Suprapubic skin (tissue), 3 donors: ENCODE data around the gene CNTN1.

Source experiments
- POLR2AphosphoS5 ChIP-seq, 3 donors: sonication (generic); formaldehyde crosslinking; IDR thresholded peaks; one replicate each; pipeline ENCODE4 v1.6.1; 2017; ENCODE audit warnings: antibody characterized with exemption in 3 of 3
- TF ChIP-seq, protein P1 (sequence below), 2 donors: fragments of 200-600 bp in 1 of 2; fragments of 450-650 bp in 1 of 2; sonication (generic) in 1 of 2; IDR thresholded peaks; one replicate each; pipeline ENCODE4 v1.5.1; 2016 to 2019; ENCODE audit warnings: antibody characterized with exemption in 2 of 2, mild to moderate bottlenecking in 1 of 2, moderate library complexity in 1 of 2

DNA sequence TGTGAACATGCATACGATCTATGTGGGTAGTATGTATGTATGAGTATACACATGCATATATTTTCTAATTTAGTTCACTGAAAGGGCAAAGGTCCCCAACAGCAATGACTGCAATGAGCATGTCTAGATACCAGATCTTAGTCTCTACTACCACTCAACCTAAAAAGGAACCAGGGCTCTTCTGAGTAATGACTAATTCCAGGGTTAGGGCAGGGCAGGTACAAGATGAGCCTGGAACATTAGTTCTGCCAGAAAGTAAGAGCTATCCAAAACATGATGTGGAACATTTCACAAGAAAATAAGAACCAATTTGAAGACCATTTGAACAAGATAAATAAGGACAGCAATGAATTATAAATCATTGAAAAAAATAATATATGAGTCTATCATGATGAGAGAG is 404.6 kb downstream of the CNTN1 start:
- TF ChIP-seq, protein P1, sequence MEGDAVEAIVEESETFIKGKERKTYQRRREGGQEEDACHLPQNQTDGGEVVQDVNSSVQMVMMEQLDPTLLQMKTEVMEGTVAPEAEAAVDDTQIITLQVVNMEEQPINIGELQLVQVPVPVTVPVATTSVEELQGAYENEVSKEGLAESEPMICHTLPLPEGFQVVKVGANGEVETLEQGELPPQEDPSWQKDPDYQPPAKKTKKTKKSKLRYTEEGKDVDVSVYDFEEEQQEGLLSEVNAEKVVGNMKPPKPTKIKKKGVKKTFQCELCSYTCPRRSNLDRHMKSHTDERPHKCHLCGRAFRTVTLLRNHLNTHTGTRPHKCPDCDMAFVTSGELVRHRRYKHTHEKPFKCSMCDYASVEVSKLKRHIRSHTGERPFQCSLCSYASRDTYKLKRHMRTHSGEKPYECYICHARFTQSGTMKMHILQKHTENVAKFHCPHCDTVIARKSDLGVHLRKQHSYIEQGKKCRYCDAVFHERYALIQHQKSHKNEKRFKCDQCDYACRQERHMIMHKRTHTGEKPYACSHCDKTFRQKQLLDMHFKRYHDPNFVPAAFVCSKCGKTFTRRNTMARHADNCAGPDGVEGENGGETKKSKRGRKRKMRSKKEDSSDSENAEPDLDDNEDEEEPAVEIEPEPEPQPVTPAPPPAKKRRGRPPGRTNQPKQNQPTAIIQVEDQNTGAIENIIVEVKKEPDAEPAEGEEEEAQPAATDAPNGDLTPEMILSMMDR (IDR thresholded peaks at IDR 0.05) = no peak
- TF ChIP-seq POLR2AphosphoS5 (IDR thresholded peaks at IDR 0.05) = no peak
